ENCODE results near the gene TMUB1.
A peak's percentile ranks its signal among the peaks of the same experiment; 100 is the strongest.

The TMUB1 gene

GRCh38 chr7:151121380-151122170, 38.3 kb upstream of the TMUB1 start:
- no peak for DNase-seq (ENCODE audit: low spot score)

GRCh38 chr7:151120896-151121295, 37.6 kb upstream of the TMUB1 start:
- DNase-seq (ENCODE audit: low spot score) = no peak

- DNase-seq (ENCODE audit: low spot score) = no peak
Observed at GRCh38 chr7:151119902-151120301, 36.6 kb upstream of the TMUB1 start.

- DNase-seq (ENCODE audit: low spot score) = no peak
Observed at GRCh38 chr7:151119055-151119415, 35.7 kb upstream of the TMUB1 start.

GRCh38 chr7:151118108-151119054, 35.1 kb upstream of the TMUB1 start:
- DNase-seq (ENCODE audit: low spot score) = no peak

GRCh38 chr7:151117565-151117964, 34.3 kb upstream of the TMUB1 start:
- DNase-seq (ENCODE audit: low spot score) = no peak

- no peak for DNase-seq (ENCODE audit: low spot score)
Observed at GRCh38 chr7:151116603-151117440, 33.5 kb upstream of the TMUB1 start.

- no peak for DNase-seq (ENCODE audit: low spot score)
Observed at GRCh38 chr7:151115836-151116418, 32.6 kb upstream of the TMUB1 start.

GRCh38 chr7:151115121-151115835, 32.0 kb upstream of the TMUB1 start:
- no peak for DNase-seq (ENCODE audit: low spot score)

GRCh38 chr7:151114151-151115090, 31.1 kb upstream of the TMUB1 start:
- no peak for DNase-seq (ENCODE audit: low spot score)

- DNase-seq (ENCODE audit: low spot score) = no peak
Observed at GRCh38 chr7:151113344-151114150, 30.3 kb upstream of the TMUB1 start.

- peak; percentile 86 for DNase-seq (ENCODE audit: low spot score)
Observed at GRCh38 chr7:151110941-151111645, 27.8 kb upstream of the TMUB1 start.

- no peak for DNase-seq (ENCODE audit: low spot score)
Observed at GRCh38 chr7:151110236-151110940, 27.1 kb upstream of the TMUB1 start.

GRCh38 chr7:151109094-151110048, 26.1 kb upstream of the TMUB1 start:
- DNase-seq (ENCODE audit: low spot score) = no peak

- no peak for DNase-seq (ENCODE audit: low spot score)
Observed at GRCh38 chr7:151107882-151108281, 24.6 kb upstream of the TMUB1 start.

- DNase-seq (ENCODE audit: low spot score) = no peak
Observed at GRCh38 chr7:151104411-151105235, 21.3 kb upstream of the TMUB1 start.
